Esophagus squamous epithelium (tissue), 4 donors: ENCODE measurements around the gene PARD3.

Experiments used
- POLR2A ChIP-seq, 4 donors: fragments of 450-650 bp; IDR thresholded peaks; one replicate each; pipeline ENCODE4 v1.6.1; 2017; ENCODE audit warnings: antibody characterized with exemption in 4 of 4, mild to moderate bottlenecking in 4 of 4, moderate library complexity in 3 of 4
- TF ChIP-seq, protein P1 (sequence below), 6 experiments: fragments of 450-650 bp in 4 of 6; fragments of 200-600 bp in 2 of 6; sonication (generic) in 2 of 6; IDR thresholded peaks; one replicate each; pipeline ENCODE4 v1.5.1; 2016 to 2019; ENCODE audit warnings: antibody characterized with exemption in 6 of 6, mild to moderate bottlenecking in 4 of 6, moderate library complexity in 4 of 6

DNA sequence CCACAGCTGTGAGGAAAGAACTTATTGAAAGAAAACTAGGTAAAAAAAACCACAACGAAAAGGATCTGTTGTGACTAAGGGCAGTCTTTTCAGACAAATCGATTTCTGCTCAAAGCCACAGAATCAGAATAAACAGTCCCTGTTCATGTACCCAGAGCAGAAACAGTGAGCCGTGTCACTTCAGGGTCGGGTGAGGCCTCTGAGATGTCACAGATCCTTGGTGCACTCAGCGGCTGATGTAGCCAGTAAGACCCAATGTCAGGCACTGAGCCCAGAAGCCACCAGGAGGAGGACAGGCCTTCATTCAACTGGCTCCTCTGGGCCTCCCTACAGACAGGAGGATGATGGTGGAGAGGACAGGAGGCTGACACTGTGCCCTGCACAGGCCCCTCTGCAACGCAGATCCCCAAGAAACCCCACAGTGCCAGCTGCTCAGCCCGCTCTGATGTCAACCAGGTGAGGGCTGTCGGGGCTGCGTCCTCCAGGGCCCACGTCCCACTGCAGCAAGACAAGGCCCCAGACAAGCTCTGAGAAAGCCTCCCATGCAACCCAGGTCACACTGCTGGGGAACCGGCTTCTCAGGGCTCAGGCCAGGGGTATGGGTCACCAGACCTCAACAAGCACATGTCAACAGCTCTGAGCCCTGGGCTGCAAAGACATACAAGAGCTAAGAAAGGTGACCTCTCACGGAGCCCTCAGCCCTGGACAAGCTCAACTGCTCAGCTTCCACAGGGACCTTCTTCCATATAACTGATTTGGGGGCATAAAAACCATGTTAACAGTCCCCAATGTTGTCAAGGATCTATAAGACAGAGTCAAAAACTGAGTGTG lies 190.6 kb downstream of the PARD3 start:
- TF ChIP-seq, protein P1, sequence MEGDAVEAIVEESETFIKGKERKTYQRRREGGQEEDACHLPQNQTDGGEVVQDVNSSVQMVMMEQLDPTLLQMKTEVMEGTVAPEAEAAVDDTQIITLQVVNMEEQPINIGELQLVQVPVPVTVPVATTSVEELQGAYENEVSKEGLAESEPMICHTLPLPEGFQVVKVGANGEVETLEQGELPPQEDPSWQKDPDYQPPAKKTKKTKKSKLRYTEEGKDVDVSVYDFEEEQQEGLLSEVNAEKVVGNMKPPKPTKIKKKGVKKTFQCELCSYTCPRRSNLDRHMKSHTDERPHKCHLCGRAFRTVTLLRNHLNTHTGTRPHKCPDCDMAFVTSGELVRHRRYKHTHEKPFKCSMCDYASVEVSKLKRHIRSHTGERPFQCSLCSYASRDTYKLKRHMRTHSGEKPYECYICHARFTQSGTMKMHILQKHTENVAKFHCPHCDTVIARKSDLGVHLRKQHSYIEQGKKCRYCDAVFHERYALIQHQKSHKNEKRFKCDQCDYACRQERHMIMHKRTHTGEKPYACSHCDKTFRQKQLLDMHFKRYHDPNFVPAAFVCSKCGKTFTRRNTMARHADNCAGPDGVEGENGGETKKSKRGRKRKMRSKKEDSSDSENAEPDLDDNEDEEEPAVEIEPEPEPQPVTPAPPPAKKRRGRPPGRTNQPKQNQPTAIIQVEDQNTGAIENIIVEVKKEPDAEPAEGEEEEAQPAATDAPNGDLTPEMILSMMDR (IDR thresholded peaks at IDR 0.05) = no peak
- TF ChIP-seq POLR2A (IDR thresholded peaks at IDR 0.05) = no peak
